ENCODE data around the gene RALGPS1. TPM values are rescaled to one million over a fixed set of nuclear protein-coding genes. Genes with fewer than 3 reads are reported as not detected.
A peak's percentile ranks its signal among the peaks of the same experiment; 100 is the strongest.

The RALGPS1 gene
- polyA plus RNA-seq, 1 donor from 2014 or later = 8.0 TPM

GRCh38 chr9:126981218-126981617 lies 66.6 kb downstream of the RALGPS1 start:
- Mint-ChIP-seq H3K4me1 (peaks cover 12 to 17% (median 16%) of the 10 kb centered on the region in 3 donors), H3K9me3 (peaks cover 0 to 4% (median 0%) of the 10 kb centered on the region in 3 donors), H3K27me3 (peaks cover 2% of the 10 kb centered on the region), H3K36me3 (peaks cover 7% of the 10 kb centered on the region), H3K27ac (peak overlapping the region in 1 of 3 donors; percentile 11), H3K4me3 (no peak overlapping the region)

DNA sequence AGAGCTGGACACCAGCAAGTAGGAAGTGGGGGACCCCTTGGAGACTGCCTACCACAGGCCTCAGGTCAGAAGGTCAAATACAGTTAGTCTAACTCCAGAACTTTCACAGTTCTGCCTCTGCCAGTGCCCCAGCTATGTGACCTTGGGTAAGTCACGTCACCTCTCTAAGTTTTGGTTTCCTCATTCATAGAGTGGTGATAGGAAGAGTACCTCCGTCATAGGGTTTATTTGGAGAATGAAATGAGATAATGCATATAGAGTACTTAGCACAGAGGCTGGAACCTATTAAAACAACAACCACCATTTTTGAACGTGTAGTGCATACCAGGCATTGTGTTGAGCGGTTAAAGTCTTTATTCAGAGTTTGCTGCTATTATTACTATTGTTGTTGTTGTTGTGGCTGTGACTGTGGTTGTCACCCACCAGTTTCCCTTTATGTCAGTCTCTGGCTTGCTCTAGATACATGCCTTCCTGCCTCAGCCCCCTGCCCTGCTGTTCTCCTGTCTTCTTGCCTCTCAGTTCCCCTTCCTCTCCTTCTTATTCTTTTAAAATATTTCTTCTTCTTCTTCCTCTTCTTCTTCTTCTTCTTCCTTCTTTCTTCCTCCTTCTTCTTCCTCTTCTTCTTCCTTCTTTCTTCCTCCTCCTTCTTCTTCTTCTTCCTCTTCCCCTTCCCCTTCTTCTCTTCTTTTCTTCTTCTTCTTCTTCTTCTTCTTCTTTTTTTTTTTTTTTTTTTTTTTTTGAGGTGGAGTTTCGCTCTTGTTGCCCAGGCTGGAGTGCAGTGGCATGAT lies 67.8 kb downstream of the RALGPS1 start:
- Mint-ChIP-seq H3K9me3 (peaks cover 0 to 4% (median 0%) of the 10 kb centered on the region in 3 donors), H3K27me3 (peaks cover 5% of the 10 kb centered on the region), H3K4me3 (no peak overlapping the region), H3K27ac (peak overlapping the region in 2 of 3 donors; percentile 51 to 63), H3K4me1 (peaks cover 20 to 27% (median 26%) of the 10 kb centered on the region in 3 donors), H3K36me3 (peaks cover 3% of the 10 kb centered on the region)

- Mint-ChIP-seq H3K36me3 (peaks cover 5% of the 10 kb centered on the region), H3K27ac (no peak overlapping the region), H3K4me3 (no peak overlapping the region), H3K9me3 (peaks cover 0 to 4% (median 0%) of the 10 kb centered on the region in 3 donors), H3K4me1 (peaks cover 23 to 27% (median 27%) of the 10 kb centered on the region in 3 donors), H3K27me3 (peaks cover 5% of the 10 kb centered on the region)
Observed at GRCh38 chr9:126983767-126984166, 69.2 kb downstream of the RALGPS1 start.

GRCh38 chr9:126984969-126985368 lies 70.4 kb downstream of the RALGPS1 start:
- Mint-ChIP-seq H3K4me3 (no peak overlapping the region), H3K9me3 (peaks cover 0 to 4% (median 0%) of the 10 kb centered on the region in 3 donors), H3K4me1 (peaks cover 23 to 27% (median 27%) of the 10 kb centered on the region in 3 donors), H3K36me3 (peaks cover 12% of the 10 kb centered on the region), H3K27me3 (peaks cover 7% of the 10 kb centered on the region), H3K27ac (no peak overlapping the region)

DNA sequence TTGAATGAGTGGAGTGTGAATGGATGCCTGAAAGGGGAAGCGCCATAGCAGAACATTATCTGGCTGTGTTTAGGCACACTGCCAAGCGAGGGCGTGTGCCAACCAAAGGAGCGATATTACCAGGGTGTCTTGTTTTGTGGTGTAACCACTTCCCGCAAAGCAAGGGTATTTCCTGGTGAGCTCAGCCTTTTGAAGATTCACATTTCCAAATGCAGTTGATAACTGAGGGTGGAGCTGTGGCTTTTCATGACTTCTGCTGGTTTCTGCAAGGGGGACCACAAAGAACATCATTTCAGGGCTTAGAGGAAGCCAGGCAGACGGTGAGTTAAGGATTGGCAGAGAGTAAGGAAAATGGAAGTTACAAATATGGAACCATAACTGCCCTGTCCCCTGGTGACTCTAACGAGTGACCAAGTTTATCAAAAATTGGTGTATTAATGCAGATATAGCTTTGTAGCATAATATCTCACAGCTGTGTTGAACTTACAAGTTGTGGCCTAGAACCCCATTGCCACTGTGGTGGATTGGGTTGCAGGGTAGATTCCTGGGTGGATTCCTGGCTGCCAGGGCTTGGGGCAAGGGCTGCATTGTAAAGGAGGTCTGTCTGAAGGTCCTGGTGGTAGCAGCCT lies 71.4 kb downstream of the RALGPS1 start:
- Mint-ChIP-seq H3K36me3 (peaks cover 14% of the 10 kb centered on the region), H3K4me3 (peak overlapping the region in 3 of 4 donors; percentile 7 to 52 (median 34)), H3K4me1 (peaks cover 23 to 27% (median 27%) of the 10 kb centered on the region in 3 donors), H3K9me3 (peaks cover 0 to 4% (median 0%) of the 10 kb centered on the region in 3 donors), H3K27ac (peak overlapping the region; percentile 4 to 40 (median 11)), H3K27me3 (peaks cover 7% of the 10 kb centered on the region)

DNA sequence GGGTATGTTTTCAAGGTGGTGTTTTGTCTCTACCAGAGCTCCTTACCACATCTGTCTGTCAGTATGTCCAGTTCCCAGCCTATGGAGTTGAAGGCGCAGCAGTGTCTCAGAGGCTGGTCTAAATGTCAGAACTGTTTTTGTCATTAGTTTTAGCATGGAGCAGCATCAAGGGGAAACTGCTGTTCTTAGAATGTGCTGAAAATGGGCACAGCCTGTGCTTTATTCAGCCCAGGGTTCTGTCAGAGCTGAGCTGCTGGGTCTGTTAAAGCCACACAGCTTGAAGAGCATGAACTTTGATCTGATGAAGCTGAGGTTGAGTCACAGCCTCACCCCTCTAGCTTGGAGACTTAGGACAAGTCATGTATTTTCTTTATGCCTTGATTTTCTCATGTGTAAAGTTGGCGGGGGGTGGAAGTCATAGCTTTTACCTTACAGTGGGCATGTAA lies 71.9 kb downstream of the RALGPS1 start:
- H3K9me3 Mint-ChIP-seq = peaks cover 0 to 5% (median 0%) of the 10 kb centered on the region in 3 donors
- H3K4me3 Mint-ChIP-seq = peak overlapping the region in 2 of 4 donors; percentile 23 to 28
- peak overlapping the region in 2 of 3 donors; percentile 4 to 40 for H3K27ac Mint-ChIP-seq
- peaks cover 7% of the 10 kb centered on the region for H3K27me3 Mint-ChIP-seq
- peaks cover 23 to 27% (median 27%) of the 10 kb centered on the region in 3 donors for H3K4me1 Mint-ChIP-seq
- peaks cover 12% of the 10 kb centered on the region for H3K36me3 Mint-ChIP-seq

DNA sequence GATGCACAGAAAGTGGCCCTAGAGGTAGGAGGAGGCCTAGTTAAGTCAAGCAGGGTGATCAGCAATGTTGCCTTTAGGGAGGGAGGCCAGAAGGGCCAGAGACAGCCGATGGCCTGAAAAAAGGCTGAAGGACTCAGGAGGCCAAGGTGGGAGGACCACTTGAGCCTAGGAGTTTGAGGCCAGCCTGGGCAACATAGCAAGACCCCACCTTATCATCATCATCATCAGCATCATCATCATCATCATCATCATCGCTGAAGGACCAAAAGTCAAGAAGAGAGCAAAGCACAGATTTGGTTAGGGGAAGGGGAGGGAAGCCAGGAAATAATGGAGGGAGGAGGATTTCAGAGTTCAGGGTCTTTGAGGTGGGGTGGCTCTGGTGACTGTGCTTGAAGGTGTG lies 74.3 kb downstream of the RALGPS1 start:
- no peak overlapping the region for H3K27ac Mint-ChIP-seq
- peaks cover 7% of the 10 kb centered on the region for H3K27me3 Mint-ChIP-seq
- H3K36me3 Mint-ChIP-seq = peaks cover 16% of the 10 kb centered on the region
- H3K9me3 Mint-ChIP-seq = peaks cover 5 to 10% (median 8%) of the 10 kb centered on the region in 3 donors
- no peak overlapping the region for H3K4me3 Mint-ChIP-seq
- H3K4me1 Mint-ChIP-seq = peaks cover 19 to 24% (median 22%) of the 10 kb centered on the region in 3 donors

GRCh38 chr9:126989847-126990842 lies 75.6 kb downstream of the RALGPS1 start:
- H3K4me3 Mint-ChIP-seq = no peak overlapping the region
- no peak overlapping the region for H3K27ac Mint-ChIP-seq
- peaks cover 16% of the 10 kb centered on the region for H3K36me3 Mint-ChIP-seq
- peaks cover 5 to 10% (median 8%) of the 10 kb centered on the region in 3 donors for H3K9me3 Mint-ChIP-seq
- H3K27me3 Mint-ChIP-seq = peaks cover 7% of the 10 kb centered on the region
- H3K4me1 Mint-ChIP-seq = peaks cover 16 to 19% (median 19%) of the 10 kb centered on the region in 3 donors

DNA sequence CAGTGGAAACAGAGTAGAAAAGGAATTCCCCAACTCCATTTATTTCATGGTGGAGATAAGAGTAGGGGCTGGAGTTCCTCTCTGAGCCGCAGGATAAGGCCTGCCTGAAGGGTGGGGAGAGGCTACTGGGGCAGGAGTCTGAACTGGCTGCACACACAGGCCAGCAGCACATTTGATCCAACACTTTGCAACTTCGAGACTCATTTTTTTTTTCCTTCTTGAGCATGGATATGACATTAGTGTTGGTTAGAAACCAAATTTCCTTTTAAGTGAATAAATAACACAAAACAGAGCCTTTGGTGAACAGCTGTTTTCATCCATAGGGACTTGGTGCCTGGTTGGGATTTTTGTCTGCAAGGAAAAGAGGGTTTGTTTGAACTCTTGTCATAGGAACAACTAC lies 76.6 kb downstream of the RALGPS1 start:
- peaks cover 5% of the 10 kb centered on the region for H3K27me3 Mint-ChIP-seq
- H3K9me3 Mint-ChIP-seq = peaks cover 5 to 10% (median 8%) of the 10 kb centered on the region in 3 donors
- no peak overlapping the region for H3K27ac Mint-ChIP-seq
- H3K4me3 Mint-ChIP-seq = no peak overlapping the region
- peaks cover 11 to 12% (median 11%) of the 10 kb centered on the region in 3 donors for H3K4me1 Mint-ChIP-seq
- H3K36me3 Mint-ChIP-seq = peaks cover 16% of the 10 kb centered on the region

GRCh38 chr9:126992427-126992826 lies 77.8 kb downstream of the RALGPS1 start:
- Mint-ChIP-seq H3K4me3 (no peak overlapping the region), H3K27me3 (peaks cover 2% of the 10 kb centered on the region), H3K9me3 (peaks cover 5 to 10% (median 8%) of the 10 kb centered on the region in 3 donors), H3K4me1 (peaks cover 0 to 3% (median under 1%) of the 10 kb centered on the region in 3 donors), H3K36me3 (peaks cover 16% of the 10 kb centered on the region), H3K27ac (no peak overlapping the region)

- H3K9me3 Mint-ChIP-seq = no peaks in the 10 kb centered on the region
- H3K4me3 Mint-ChIP-seq = no peak overlapping the region
- no peak overlapping the region for H3K27ac Mint-ChIP-seq
- peaks cover 4 to 9% (median 6%) of the 10 kb centered on the region in 3 donors for H3K4me1 Mint-ChIP-seq
- H3K27me3 Mint-ChIP-seq = no peaks in the 10 kb centered on the region
- no peaks in the 10 kb centered on the region for H3K36me3 Mint-ChIP-seq
Observed at GRCh38 chr9:126999315-127000068, 84.9 kb downstream of the RALGPS1 start.

- Mint-ChIP-seq H3K4me3 (no peak overlapping the region), H3K27ac (no peak overlapping the region), H3K36me3 (peaks cover 5% of the 10 kb centered on the region), H3K27me3 (no peaks in the 10 kb centered on the region), H3K4me1 (peaks cover 9 to 20% (median 16%) of the 10 kb centered on the region in 3 donors), H3K9me3 (no peaks in the 10 kb centered on the region)
Observed at GRCh38 chr9:127004946-127005769, 90.6 kb downstream of the RALGPS1 start.

DNA sequence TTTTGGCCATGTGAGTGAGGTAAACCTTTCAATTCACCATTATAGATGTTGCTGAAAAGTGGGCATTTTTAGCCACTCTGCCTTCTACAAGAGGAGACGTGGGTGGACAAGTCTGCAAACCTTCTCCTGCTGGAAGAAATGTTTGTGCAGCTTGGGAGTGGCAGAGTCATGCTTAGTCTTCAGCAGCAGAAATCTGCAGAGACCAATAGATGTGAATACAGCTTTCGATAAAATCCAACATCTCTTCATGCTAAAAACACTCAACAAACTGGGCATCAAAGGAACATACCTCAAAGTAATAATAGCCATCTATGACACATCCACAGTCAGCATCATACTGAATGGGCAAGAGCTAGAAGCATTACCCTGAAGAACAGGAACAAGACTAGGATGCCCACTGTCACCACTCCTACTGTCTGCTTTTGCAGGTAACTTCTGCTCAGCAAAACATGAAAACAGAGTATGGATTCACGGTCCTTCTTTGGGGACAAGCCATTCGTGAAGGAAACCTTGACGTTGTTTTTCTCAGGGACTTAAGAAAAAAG lies 91.3 kb downstream of the RALGPS1 start:
- H3K4me1 Mint-ChIP-seq = peaks cover 9 to 20% (median 16%) of the 10 kb centered on the region in 3 donors
- H3K4me3 Mint-ChIP-seq = no peak overlapping the region
- no peaks in the 10 kb centered on the region for H3K27me3 Mint-ChIP-seq
- no peaks in the 10 kb centered on the region for H3K9me3 Mint-ChIP-seq
- H3K27ac Mint-ChIP-seq = no peak overlapping the region
- H3K36me3 Mint-ChIP-seq = peaks cover 7% of the 10 kb centered on the region
